ENCODE data around the gene ATP6V1C2. TPM values are rescaled to one million over a fixed set of nuclear protein-coding genes. Genes with fewer than 3 reads are reported as not detected.

The ATP6V1C2 gene
- total and polyA plus RNA-seq, 2 donors (not counting 3 experiments of a cell fraction or from before 2014, with no cell fraction given) = 0.03 to 0.13 TPM

DNA sequence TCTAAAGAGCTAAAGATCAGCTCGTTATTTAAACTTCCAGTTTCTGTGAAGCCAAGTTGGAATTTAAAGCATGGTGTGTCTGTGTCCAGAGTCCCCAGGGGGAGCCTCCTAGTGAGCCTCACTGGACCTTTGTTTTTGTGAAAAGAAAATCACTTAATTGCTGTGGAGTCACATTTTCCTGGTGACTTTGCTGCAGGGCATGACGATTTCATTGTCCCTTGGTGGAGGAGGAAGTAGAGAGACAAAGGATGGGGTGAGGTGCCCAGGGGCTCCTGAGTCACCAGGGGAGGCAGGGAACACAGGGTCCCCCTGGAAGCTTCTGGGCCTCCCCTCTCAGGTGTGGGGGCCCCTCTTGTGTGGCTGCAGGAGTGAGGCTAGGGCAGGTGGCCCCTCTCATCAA is 19.7 kb downstream of the ATP6V1C2 start:
- TF ChIP-seq FOS (IDR thresholded peaks at IDR 0.05; ENCODE audit: borderline replicate concordance, insufficient read depth, low read length) (no peak), EZH2 (IDR thresholded peaks at IDR 0.05; ENCODE audit: borderline replicate concordance, low read depth, low read length, severe bottlenecking) (no peak), GATA2 (IDR thresholded peaks at IDR 0.05; ENCODE audit: insufficient read depth, insufficient read length, low read depth, low read length) (no peak), CTCF (IDR thresholded peaks at IDR 0.05; ENCODE audit: extremely low read depth in 1 of 2, insufficient read depth in 1 of 2, low read depth in 1 of 2, low read length in 2 of 2) (no peak), POLR2AphosphoS5 (IDR thresholded peaks at IDR 0.05; ENCODE audit: insufficient read depth, low read depth, low read length) (no peak), POLR2A (IDR thresholded peaks at IDR 0.05; ENCODE audit: low read depth, low read length) (no peak), MAX (IDR thresholded peaks at IDR 0.05; ENCODE audit: insufficient read depth, insufficient read length) (no peak), MYC (IDR thresholded peaks at IDR 0.05; ENCODE audit: low read depth, low read length) (no peak)
- peaks cover 0 to 3% of the 10 kb centered on the region in 2 experiments for H3K27me3 ChIP-seq (ENCODE audit: control insufficient read depth in 2 of 2, insufficient read depth in 2 of 2, low read length in 2 of 2)
- H3K4me1 ChIP-seq (ENCODE audit: control insufficient read depth, extremely low read depth, insufficient read depth, low read length) = no peaks in the 10 kb centered on the region
- H3K27ac ChIP-seq (ENCODE audit: insufficient read depth, low read depth, low read length) = no peak overlapping the region
- no peaks in the 10 kb centered on the region for H3K9me3 ChIP-seq (replicated peaks; ENCODE audit: control insufficient read depth, insufficient read depth, low read length)
- H3K9me1 ChIP-seq (replicated peaks; ENCODE audit: control insufficient read depth, extremely low read depth, insufficient read depth, low read length) = no peaks in the 10 kb centered on the region
- BruUV-seq (replicated peaks) = no TSS peak
- H2AFZ ChIP-seq (ENCODE audit: low read depth, low read length) = no peak overlapping the region
- intact Hi-C loops (cut with micrococcal nuclease) = no loop called here
- DNase-seq (ENCODE audit: low read depth, low spot score) (no peak), FAIRE-seq (no peak)
- no peak overlapping the region for H3K4me2 ChIP-seq (ENCODE audit: insufficient read depth, low read length)
- H3K36me3 ChIP-seq (ENCODE audit: control insufficient read depth in 2 of 2, extremely low read depth in 1 of 2, insufficient read depth in 2 of 2, low read length in 2 of 2) = no peaks in the 10 kb centered on the region
- H3K79me2 ChIP-seq (ENCODE audit: control insufficient read depth, insufficient read depth, low read length) = no peaks in the 10 kb centered on the region
- CTCF ChIA-PET = interaction anchor here (1.2 to 2.0 kb wide), 2 partner anchors 12 to 91 kb away, joined by 4 to 5 read pairs; no protein-coding TSS in a partner anchor
- dilution Hi-C loops (cut with MboI; ENCODE audit: extremely low pct_ligation_motif_present, low sequenced_read_pairs) = no loop called here
- H3K9ac ChIP-seq (replicated peaks; ENCODE audit: extremely low read depth, insufficient read depth, low read length) = no peak overlapping the region
- POLR2A ChIA-PET = no interaction called here
- no peak overlapping the region for H3K4me3 ChIP-seq (replicated peaks in 1 of 3; ENCODE audit: insufficient read depth in 1 of 3, low read depth in 1 of 3, low read length in 3 of 3)
- H4K20me1 ChIP-seq (replicated peaks; ENCODE audit: control insufficient read depth, extremely low read depth, insufficient read depth, low read length) = no peaks in the 10 kb centered on the region

Data from endothelial cell of umbilical vein (primary cell).